ENCODE data around the gene FLT3. TPM values are rescaled to one million over a fixed set of nuclear protein-coding genes. Genes with fewer than 3 reads are reported as not detected.

The FLT3 gene
- total and polyA plus RNA-seq, 9 of the 15 experiments (the other 6 are each of a cell fraction or from before 2014, with no cell fraction given): not detected

GRCh38 chr13:27969082-27969865, 131.1 kb downstream of the FLT3 start, which contains the start of gene CDX2 (continued):
- TF ChIP-seq ZNF655 (CRISPR knock-in tag; IDR thresholded peaks at IDR 0.05): no peak
- TF ChIP-seq TARDBP (IDR thresholded peaks at IDR 0.05): no peak
- TF ChIP-seq ZMIZ1 (IDR thresholded peaks at IDR 0.05; ENCODE audit: low read depth in 2 of 2, low read length in 2 of 2): no peak
- TF ChIP-seq SIRT6 (IDR thresholded peaks at IDR 0.05; ENCODE audit: low read depth, low read length): no peak
- no peak for TF ChIP-seq HOXB6 (CRISPR knock-in tag; IDR thresholded peaks at IDR 0.05; ENCODE audit: borderline replicate concordance)
- TF ChIP-seq PPARD (CRISPR knock-in tag; IDR thresholded peaks at IDR 0.05): no peak

Data from K562 (cell line).